Omental fat pad (tissue), 4 donors: ENCODE results near the gene SMAD6. TPM values are rescaled to one million over a fixed set of nuclear protein-coding genes. Genes with fewer than 3 reads are reported as not detected.
"Not testable (repeated sequence)": the region's sequence is repeated elsewhere in the genome, so short reads cannot be mapped to it uniquely, and the experiment has no call there.

ENCODE experiments used
- ATAC-seq: fragments of 150-250 bp; one replicate; pipeline ENCODE4 v1.9.1; 2016; ENCODE audit warnings: mild to moderate bottlenecking, moderate library complexity; ENCODE audit not compliant: low FRiP score
- DNase-seq: peaks from one replicate; pipeline ENCODE4 v3.0.0-alpha.2; 2019; ENCODE audit warnings: low spot score
- CTCF ChIP-seq, 3 donors: fragments of 450-650 bp; IDR thresholded peaks; one replicate each; pipeline ENCODE4 v1.5.1; 2016 to 2017; ENCODE audit warnings: antibody characterized with exemption in 3 of 3, mild to moderate bottlenecking in 3 of 3, moderate library complexity in 2 of 3
- total RNA-seq, 4 donors: library from RNA; depleted of rRNA; stranded (reverse); fragments of >200 nt; gene quantifications; one replicate each; pipeline ENCODE4 v1.1.0, GENCODE V29; 2016

SMAD6 gene
- total RNA-seq, 4 donors from 2014 or later: 15.6 to 44.9 (median 23.8) TPM

GRCh38 chr15:66825731-66826130 lies 123.7 kb downstream of the SMAD6 start:
- ATAC-seq (no peak), DNase-seq (no peak)
- no peak for TF ChIP-seq CTCF (IDR thresholded peaks at IDR 0.05)

- no peak for ATAC-seq
- no peak for DNase-seq
- no peak for TF ChIP-seq CTCF (IDR thresholded peaks at IDR 0.05)
Observed at GRCh38 chr15:66826507-66826906, 124.5 kb downstream of the SMAD6 start.

- TF ChIP-seq CTCF (IDR thresholded peaks at IDR 0.05): no peak
- DNase-seq (no peak), ATAC-seq (no peak)
Observed at GRCh38 chr15:66827039-66827697, 125.1 kb downstream of the SMAD6 start.

- ATAC-seq (no peak), DNase-seq (no peak)
- no peak for TF ChIP-seq CTCF (IDR thresholded peaks at IDR 0.05)
Observed at GRCh38 chr15:66827698-66828055, 125.6 kb downstream of the SMAD6 start.

- not testable (repeated sequence) for DNase-seq, ATAC-seq
Observed at GRCh38 chr15:66828817-66829541, 126.9 kb downstream of the SMAD6 start.

GRCh38 chr15:66829551-66830121 lies 127.6 kb downstream of the SMAD6 start:
- no peak for ATAC-seq
- no peak for TF ChIP-seq CTCF (IDR thresholded peaks at IDR 0.05)
- no peak for DNase-seq

- ATAC-seq: peak; percentile 79
Observed at GRCh38 chr15:66830358-66830757, 128.3 kb downstream of the SMAD6 start.

More at GRCh38 chr15:66830358-66830757, 128.3 kb downstream of the SMAD6 start:
- no peak for DNase-seq
- TF ChIP-seq CTCF (IDR thresholded peaks at IDR 0.05): no peak
